Lung (tissue), 12 donors: ENCODE results near the gene NGRN. TPM values are rescaled to one million over a fixed set of nuclear protein-coding genes. Genes with fewer than 3 reads are reported as not detected.

Experiments
- ATAC-seq: fragments of 200-7000 bp; cut with Tn5 transposase; one replicate; pipeline ENCODE4 v1.9.1; 2020; ENCODE audit warnings: moderate number of reproducible peaks; ENCODE audit not compliant: insufficient read depth, low FRiP score
- DNase-seq, 3 donors: peaks; one replicate each; pipeline ENCODE4 v3.0.0-alpha.2; 2013 to 2017
- H3K27ac ChIP-seq, 2 donors: one replicate each; pipeline ENCODE4 v1.5.1; 2013; ENCODE audit warnings: mild to moderate bottlenecking in 2 of 2, moderate library complexity in 2 of 2, control low read depth in 1 of 2, inconsistent platforms in 1 of 2, low read depth in 1 of 2, low read length in 1 of 2
- H3K27me3 ChIP-seq, 3 donors: one replicate each; pipeline ENCODE4 v1.5.1; 2013; ENCODE audit warnings: low read length in 2 of 3; ENCODE audit not compliant: control insufficient read depth in 3 of 3, insufficient read depth in 3 of 3
- H3K36me3 ChIP-seq, 4 donors: one replicate each; pipeline ENCODE4 v1.5.1; 2013; ENCODE audit warnings: low read length in 4 of 4, mild to moderate bottlenecking in 1 of 4, moderate library complexity in 1 of 4; ENCODE audit not compliant: control insufficient read depth in 4 of 4, insufficient read depth in 4 of 4
- H3K4me1 ChIP-seq, 5 donors: one replicate each; pipeline ENCODE4 v1.5.1; 2013; ENCODE audit warnings: low read length in 5 of 5, mild to moderate bottlenecking in 2 of 5, moderate library complexity in 1 of 5; ENCODE audit not compliant: control insufficient read depth in 5 of 5, insufficient read depth in 5 of 5
- H3K4me3 ChIP-seq: one replicate; pipeline ENCODE4 v1.5.1; 2013; ENCODE audit warnings: mild to moderate bottlenecking, control low read depth, moderate library complexity
- H3K9ac ChIP-seq, 2 donors: one replicate each; pipeline ENCODE4 v1.5.1; 2013; ENCODE audit warnings: low read length in 2 of 2, control low read depth in 1 of 2; ENCODE audit not compliant: insufficient read depth in 1 of 2
- H3K9me3 ChIP-seq, 4 donors: one replicate each; pipeline ENCODE4 v1.5.1; 2013; ENCODE audit warnings: low read length in 3 of 4, mild to moderate bottlenecking in 1 of 4, moderate library complexity in 1 of 4; ENCODE audit not compliant: control insufficient read depth in 4 of 4, insufficient read depth in 3 of 4
- CTCF ChIP-seq: IDR thresholded peaks from 2 replicates; pipeline ENCODE4 v1.5.1; 2012; ENCODE audit warnings: mild to moderate bottlenecking; ENCODE audit errors: control extremely low read depth, extremely low read depth
- WGBS, 2 donors: extraction: QIAGEN DNeasy Blood & Tissue Kit; methylation state at CpG; one replicate each; pipeline ENCODE4 v1.1.7; 2013; 5-methylcytosine and 5-hydroxymethylcytosine counted together
- polyA plus RNA-seq, 2 donors: library from polyadenylated mRNA; stranded (reverse); fragments of 200-250 nt; gene quantifications; one replicate each; pipeline ENCODE4 v1.2.1, GENCODE V29; 2013
- total RNA-seq, 2 donors: library from RNA; depleted of rRNA in 1 of 2; stranded (reverse); fragments of >200 nt in 1 of 2; gene quantifications; one replicate each; pipeline ENCODE4 v1.2.1, GENCODE V29; 2014 to 2021
- donor health status: control.
- donor health status: control.
- donor health status: Bipolar disorder and iron deficiency.
- donor health status: healthy.
- donor health status: DM: yes; HTN: yes; CAD: no.

The NGRN gene
- total and polyA plus RNA-seq, 4 donors, result 55.2 to 89.2 (median 71.2) TPM

DNA sequence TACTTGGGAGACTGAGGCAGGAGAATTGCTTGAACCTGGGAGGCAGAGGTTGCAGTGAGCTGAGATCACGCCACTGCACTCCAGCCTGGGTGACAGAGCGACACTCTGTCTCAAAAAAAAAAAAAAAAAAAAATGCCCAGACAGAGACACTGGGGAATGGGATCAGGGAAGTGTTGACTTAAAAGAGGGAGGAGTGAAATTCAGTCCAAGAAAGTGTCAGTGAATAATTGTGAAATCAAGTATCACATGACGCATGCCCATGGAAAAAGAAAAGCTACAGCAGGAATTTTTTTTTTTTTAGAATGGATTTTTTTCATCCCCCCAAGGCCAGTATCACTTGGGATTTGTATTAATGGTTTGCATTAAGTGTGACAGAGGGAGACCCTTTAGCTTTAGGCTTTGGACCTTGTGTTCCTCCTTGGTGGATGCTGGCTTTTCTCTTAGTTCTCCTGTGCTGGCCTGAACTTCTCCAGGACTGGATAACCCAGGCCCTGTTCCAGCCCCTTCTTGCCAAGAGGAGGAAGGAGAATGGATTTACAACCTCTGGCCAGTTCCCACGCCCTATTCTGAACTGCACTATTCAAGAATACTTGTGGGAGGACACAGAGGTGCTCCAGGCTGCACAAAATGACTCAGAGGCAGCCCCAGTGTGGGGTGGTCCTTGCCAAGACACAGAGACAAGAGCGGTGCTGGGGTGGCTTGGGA, 50.0 kb downstream of the NGRN start:
- WGBS, 2 donors, result 53 to 77% methylated on average over 4 to 5 of the region's 5 CpGs

DNA sequence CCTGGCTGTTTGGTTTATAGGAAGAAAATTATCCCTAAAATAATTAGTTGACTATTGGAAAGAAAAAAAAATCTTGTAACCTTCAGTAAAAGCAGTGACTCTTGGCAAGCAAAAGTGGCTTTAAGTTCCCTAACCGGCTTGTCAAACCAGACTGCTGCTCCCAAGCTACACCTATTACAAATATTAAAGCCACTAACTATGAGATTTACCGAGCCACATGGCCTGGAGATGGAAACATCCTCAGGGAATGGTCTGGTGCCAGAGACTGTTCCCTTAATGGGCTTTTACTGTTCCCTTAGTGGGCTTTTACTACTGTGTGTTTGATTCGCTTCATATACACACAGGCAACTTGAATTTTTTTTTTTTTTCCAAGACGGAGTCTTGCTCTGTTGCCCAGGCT, 50.7 kb downstream of the NGRN start:
- ATAC-seq, result no peak

More for the DNA sequence above, 50.0 kb downstream of the NGRN start:
- DNase-seq (peak in 2 of 3 donors; percentile 74 to 90), ATAC-seq (peak; percentile 68)
- Histone ChIP-seq H3K4me1 (peaks cover 0 to 12% (median 0%) of the 10 kb centered on the region in 5 donors), H3K36me3 (no peaks in the 10 kb centered on the region), H3K27ac (peak overlapping the region; percentile 80 to 89), H3K4me3 (no peak overlapping the region), H3K9me3 (no peaks in the 10 kb centered on the region), H3K9ac (peak overlapping the region in 1 of 2 donors; percentile 47), H3K27me3 (no peaks in the 10 kb centered on the region)
- no peak for TF ChIP-seq CTCF

GRCh38 chr15:90318591-90318990, 53.1 kb downstream of the NGRN start:
- H3K9me3 ChIP-seq, result no peaks in the 10 kb centered on the region
- no peak overlapping the region for H3K9ac ChIP-seq
- ATAC-seq (no peak), DNase-seq (peak in 1 of 3 donors; percentile 29)
- peaks cover 0 to 13% (median 0%) of the 10 kb centered on the region in 5 donors for H3K4me1 ChIP-seq
- 73 to 85% methylated on average over 4 of the region's 4 CpGs for WGBS, 2 donors
- no peak overlapping the region for H3K27ac ChIP-seq
- no peak for TF ChIP-seq CTCF
- H3K4me3 ChIP-seq, result no peak overlapping the region
- H3K36me3 ChIP-seq, result no peaks in the 10 kb centered on the region
- no peaks in the 10 kb centered on the region for H3K27me3 ChIP-seq

More for the DNA sequence above, 50.7 kb downstream of the NGRN start:
- WGBS, 2 donors, result 57 to 79% methylated on average over 4 of the region's 4 CpGs
- H3K36me3 ChIP-seq, result no peaks in the 10 kb centered on the region
- peaks cover 0 to 13% (median 0%) of the 10 kb centered on the region in 5 donors for H3K4me1 ChIP-seq
- H3K27me3 ChIP-seq, result no peaks in the 10 kb centered on the region
- H3K9ac ChIP-seq, result no peak overlapping the region
- DNase-seq, result no peak
- TF ChIP-seq CTCF, result no peak
- H3K9me3 ChIP-seq, result no peaks in the 10 kb centered on the region
- H3K4me3 ChIP-seq, result no peak overlapping the region
- peak overlapping the region; percentile 15 to 50 for H3K27ac ChIP-seq
